IPS DF 6.9 (cell line): ENCODE data around the gene SLC37A1.

Experiments used
- DNase-seq: peaks from one replicate; pipeline ENCODE4 v3.0.0-alpha.2; 2013; ENCODE audit warnings: low read depth, low spot score
- H3K27ac ChIP-seq: one replicate; pipeline ENCODE4 v1.5.1; 2013; ENCODE audit warnings: low read length, control low read depth
- H3K27me3 ChIP-seq: 2 replicates; pipeline ENCODE4 v1.6.1; 2013; ENCODE audit warnings: mild to moderate bottlenecking, low read length; ENCODE audit not compliant: control insufficient read depth, insufficient read depth
- H3K36me3 ChIP-seq: 2 replicates; pipeline ENCODE4 v1.6.1; 2013; ENCODE audit warnings: low read length; ENCODE audit not compliant: control insufficient read depth, insufficient read depth
- H3K4me1 ChIP-seq: 2 replicates; pipeline ENCODE4 v1.6.1; 2013; ENCODE audit warnings: low read length; ENCODE audit not compliant: control insufficient read depth, insufficient read depth
- H3K4me3 ChIP-seq: 2 replicates; pipeline ENCODE4 v1.5.1; 2013; ENCODE audit warnings: mild to moderate bottlenecking, low read length
- H3K9me3 ChIP-seq: 2 replicates; pipeline ENCODE4 v1.6.1; 2013; ENCODE audit warnings: low read length, inconsistent platforms; ENCODE audit not compliant: control insufficient read depth, insufficient read depth
- WGBS: extraction: QIAGEN DNeasy Blood & Tissue Kit; methylation state at CpG from one replicate; pipeline ENCODE4 v1.1.7; 2013; ENCODE audit warnings: mixed read lengths, missing lambda C conversion rate; ENCODE audit not compliant: insufficient read length, insufficient coverage; 5-methylcytosine and 5-hydroxymethylcytosine counted together

SLC37A1 gene

GRCh38 chr21:42552407-42553336 is 39.0 kb downstream of the SLC37A1 start:
- H3K36me3 ChIP-seq = peaks cover 6% of the 10 kb centered on the region; the same call in 1 of the 2 replicates
- no peak overlapping the region for H3K4me3 ChIP-seq
- H3K9me3 ChIP-seq = no peaks in the 10 kb centered on the region
- WGBS = no CpG with 5 or more reads among the region's 13 CpGs
- H3K27ac ChIP-seq = no peak overlapping the region
- no peaks in the 10 kb centered on the region for H3K27me3 ChIP-seq
- no peak for DNase-seq
- no peaks in the 10 kb centered on the region for H3K4me1 ChIP-seq

- Histone ChIP-seq H3K4me3 (no peak overlapping the region), H3K4me1 (no peaks in the 10 kb centered on the region), H3K36me3 (0 out of 2 replicates have a peak, but pooled peaks cover 4% of the 10 kb centered on the region), H3K9me3 (no peaks in the 10 kb centered on the region), H3K27me3 (no peaks in the 10 kb centered on the region), H3K27ac (no peak overlapping the region)
- DNase-seq = no peak
- no CpG with 5 or more reads among the region's 3 CpGs for WGBS
These were observed 39.8 kb downstream of the SLC37A1 start for GRCh38 chr21:42553435-42553834.

- DNase-seq = no peak
- WGBS = no CpG with 5 or more reads among the region's 13 CpGs
- Histone ChIP-seq H3K36me3 (peaks cover 4% of the 10 kb centered on the region; the same call in 1 of the 2 replicates), H3K27ac (no peak overlapping the region), H3K9me3 (no peaks in the 10 kb centered on the region), H3K27me3 (no peaks in the 10 kb centered on the region), H3K4me1 (no peaks in the 10 kb centered on the region), H3K4me3 (no peak overlapping the region)
These were observed 40.8 kb downstream of the SLC37A1 start for GRCh38 chr21:42554251-42554961.

- no peak overlapping the region for H3K4me3 ChIP-seq
- WGBS = no CpG with 5 or more reads among the region's 28 CpGs
- H3K27ac ChIP-seq = no peak overlapping the region
- no peaks in the 10 kb centered on the region for H3K4me1 ChIP-seq
- no peaks in the 10 kb centered on the region for H3K27me3 ChIP-seq
- peaks cover 4% of the 10 kb centered on the region; the same call in 1 of the 2 replicates for H3K36me3 ChIP-seq
- no peak for DNase-seq
- H3K9me3 ChIP-seq = no peaks in the 10 kb centered on the region
These were observed 42.2 kb downstream of the SLC37A1 start for GRCh38 chr21:42555756-42556438.

GRCh38 chr21:42556476-42556875 is 42.8 kb downstream of the SLC37A1 start:
- no peaks in the 10 kb centered on the region for H3K27me3 ChIP-seq
- no CpG with 5 or more reads among the region's 6 CpGs for WGBS
- H3K9me3 ChIP-seq = no peaks in the 10 kb centered on the region
- H3K36me3 ChIP-seq = peaks cover 4% of the 10 kb centered on the region; the same call in 1 of the 2 replicates
- no peaks in the 10 kb centered on the region for H3K4me1 ChIP-seq
- DNase-seq = no peak
- no peak overlapping the region for H3K27ac ChIP-seq
- H3K4me3 ChIP-seq = no peak overlapping the region

GRCh38 chr21:42556960-42557359 is 43.3 kb downstream of the SLC37A1 start:
- no peaks in the 10 kb centered on the region for H3K9me3 ChIP-seq
- peaks cover 4% of the 10 kb centered on the region; the same call in 1 of the 2 replicates for H3K36me3 ChIP-seq
- WGBS = no CpG with 5 or more reads among the region's 14 CpGs
- DNase-seq = no peak
- H3K27me3 ChIP-seq = no peaks in the 10 kb centered on the region
- no peaks in the 10 kb centered on the region for H3K4me1 ChIP-seq
- no peak overlapping the region for H3K4me3 ChIP-seq
- H3K27ac ChIP-seq = no peak overlapping the region

- no CpG with 5 or more reads among the region's 10 CpGs for WGBS
- no peak for DNase-seq
- Histone ChIP-seq H3K36me3 (peaks cover 4% of the 10 kb centered on the region; the same call in 1 of the 2 replicates), H3K4me3 (no peak overlapping the region), H3K27ac (no peak overlapping the region), H3K9me3 (no peaks in the 10 kb centered on the region), H3K4me1 (no peaks in the 10 kb centered on the region), H3K27me3 (no peaks in the 10 kb centered on the region)
These were observed 43.8 kb downstream of the SLC37A1 start for GRCh38 chr21:42557420-42557819.

- Histone ChIP-seq H3K36me3 (peaks cover 4% of the 10 kb centered on the region; the same call in 1 of the 2 replicates), H3K9me3 (no peaks in the 10 kb centered on the region), H3K27ac (no peak overlapping the region), H3K27me3 (no peaks in the 10 kb centered on the region), H3K4me3 (no peak overlapping the region), H3K4me1 (no peaks in the 10 kb centered on the region)
- no CpG with 5 or more reads among the region's 6 CpGs for WGBS
- DNase-seq = no peak
These were observed 44.7 kb downstream of the SLC37A1 start for GRCh38 chr21:42558368-42558767.

GRCh38 chr21:42558846-42559245 is 45.2 kb downstream of the SLC37A1 start:
- no CpG with 5 or more reads among the region's 15 CpGs for WGBS
- Histone ChIP-seq H3K4me3 (no peak overlapping the region), H3K27me3 (no peaks in the 10 kb centered on the region), H3K4me1 (no peaks in the 10 kb centered on the region), H3K36me3 (peaks cover 4% of the 10 kb centered on the region; the same call in 1 of the 2 replicates), H3K27ac (no peak overlapping the region), H3K9me3 (no peaks in the 10 kb centered on the region)
- DNase-seq = no peak

GRCh38 chr21:42559326-42559725 is 45.7 kb downstream of the SLC37A1 start:
- DNase-seq = no peak
- Histone ChIP-seq H3K36me3 (peaks cover 4% of the 10 kb centered on the region; the same call in 1 of the 2 replicates), H3K4me3 (no peak overlapping the region), H3K9me3 (no peaks in the 10 kb centered on the region), H3K27me3 (no peaks in the 10 kb centered on the region), H3K4me1 (no peaks in the 10 kb centered on the region), H3K27ac (no peak overlapping the region)
- WGBS = no CpG with 5 or more reads among the region's 13 CpGs
